CD8-positive, alpha-beta memory T cell (primary cell): Measurements from ENCODE around the gene ARL5A. TPM values are rescaled to one million over a fixed set of nuclear protein-coding genes. Genes with fewer than 3 reads are reported as not detected.
"Not testable (repeated sequence)": the region's sequence is repeated elsewhere in the genome, so short reads cannot be mapped to it uniquely, and the experiment has no call there.

Experiments
- CTCF ChIA-PET: fragments of 350-600 bp; sonication (Branson Sonifier 250); formaldehyde crosslinking; loops from one replicate; lab custom pipeline; 2021; ENCODE audit warnings: antibody characterized with exemption; lab: Charles Lee
- POLR2A ChIA-PET: fragments of 350-600 bp; sonication (Branson Sonifier 250); formaldehyde crosslinking; loops from one replicate; lab custom pipeline; 2021; ENCODE audit warnings: antibody characterized with exemption; lab: Charles Lee
- DNase-seq, 5 donors: peaks; one replicate each; pipeline versions ENCODE4 v3.0.0 to v3.0.0-alpha.2; 2020 to 2022; ENCODE audit warnings: mixed read lengths in 1 of 5
- H3K27ac ChIP-seq: one replicate; pipeline ENCODE4 v1.7.0; 2013; ENCODE audit warnings: low read depth, mild to moderate bottlenecking, low read length, moderate library complexity
- H3K27me3 ChIP-seq: 2 replicates; pipeline ENCODE4 v1.7.0; 2013; ENCODE audit warnings: low read length, mild to moderate bottlenecking; ENCODE audit not compliant: insufficient read depth, poor library complexity, severe bottlenecking
- H3K36me3 ChIP-seq: 2 replicates; pipeline ENCODE4 v1.7.0; 2013; ENCODE audit warnings: mild to moderate bottlenecking, low read length, moderate library complexity; ENCODE audit not compliant: insufficient read depth
- H3K4me1 ChIP-seq: 2 replicates; pipeline ENCODE4 v1.7.0; 2013; ENCODE audit warnings: mild to moderate bottlenecking, low read length, moderate library complexity; ENCODE audit not compliant: insufficient read depth
- H3K4me3 ChIP-seq: 2 replicates; pipeline ENCODE4 v1.7.0; 2013; ENCODE audit warnings: mild to moderate bottlenecking, low read length
- H3K9me3 ChIP-seq: 2 replicates; pipeline ENCODE4 v1.7.0; 2013; ENCODE audit warnings: mild to moderate bottlenecking, low read length
- H3K27ac Mint-ChIP-seq, 8 donors: one replicate each; pipeline ENCODE4 v1.8.0; 2020 to 2021; ENCODE audit warnings: mixed read lengths in 8 of 8, mild to moderate bottlenecking in 6 of 8, inconsistent platforms in 3 of 8, moderate library complexity in 3 of 8
- H3K27me3 Mint-ChIP-seq, 2 donors: one replicate each; pipeline ENCODE4 v1.8.0; 2020 to 2021; ENCODE audit warnings: mixed read lengths in 2 of 2, mild to moderate bottlenecking in 1 of 2, moderate library complexity in 1 of 2
- H3K36me3 Mint-ChIP-seq, 3 donors: one replicate each; pipeline ENCODE4 v1.8.0; 2020 to 2021; ENCODE audit warnings: mixed read lengths in 3 of 3, inconsistent platforms in 1 of 3, mild to moderate bottlenecking in 1 of 3
- H3K4me1 Mint-ChIP-seq, 3 donors: one replicate each; pipeline ENCODE4 v1.8.0; 2020 to 2021; ENCODE audit warnings: mixed read lengths in 3 of 3, inconsistent platforms in 1 of 3, mild to moderate bottlenecking in 1 of 3
- H3K4me3 Mint-ChIP-seq, 7 donors: one replicate each; pipeline ENCODE4 v1.8.0; 2020 to 2021; ENCODE audit warnings: mixed read lengths in 7 of 7, mild to moderate bottlenecking in 6 of 7, moderate library complexity in 4 of 7, inconsistent platforms in 2 of 7
- H3K9me3 Mint-ChIP-seq, 5 donors: one replicate each; pipeline ENCODE4 v1.8.0; 2020 to 2022; ENCODE audit warnings: mixed read lengths in 5 of 5, mild to moderate bottlenecking in 3 of 5, moderate library complexity in 2 of 5, inconsistent platforms in 1 of 5
- polyA plus RNA-seq: library from polyadenylated mRNA; unstranded; fragments of 300-500 nt; fragmentation: Illumina TruSeq; gene quantifications from one replicate; pipeline ENCODE4 v1.2.3, GENCODE V29; 2021
- total RNA-seq, 2 experiments: library from RNA; stranded (reverse); gene quantifications; one replicate each; pipeline ENCODE4 v1.2.3, GENCODE V29; 2021

ARL5A gene, protein sequence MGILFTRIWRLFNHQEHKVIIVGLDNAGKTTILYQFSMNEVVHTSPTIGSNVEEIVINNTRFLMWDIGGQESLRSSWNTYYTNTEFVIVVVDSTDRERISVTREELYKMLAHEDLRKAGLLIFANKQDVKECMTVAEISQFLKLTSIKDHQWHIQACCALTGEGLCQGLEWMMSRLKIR
- total RNA-seq (10 to 100 TPM; 58.4 to 67.6 TPM), polyA plus RNA-seq (73.8 TPM)

DNA sequence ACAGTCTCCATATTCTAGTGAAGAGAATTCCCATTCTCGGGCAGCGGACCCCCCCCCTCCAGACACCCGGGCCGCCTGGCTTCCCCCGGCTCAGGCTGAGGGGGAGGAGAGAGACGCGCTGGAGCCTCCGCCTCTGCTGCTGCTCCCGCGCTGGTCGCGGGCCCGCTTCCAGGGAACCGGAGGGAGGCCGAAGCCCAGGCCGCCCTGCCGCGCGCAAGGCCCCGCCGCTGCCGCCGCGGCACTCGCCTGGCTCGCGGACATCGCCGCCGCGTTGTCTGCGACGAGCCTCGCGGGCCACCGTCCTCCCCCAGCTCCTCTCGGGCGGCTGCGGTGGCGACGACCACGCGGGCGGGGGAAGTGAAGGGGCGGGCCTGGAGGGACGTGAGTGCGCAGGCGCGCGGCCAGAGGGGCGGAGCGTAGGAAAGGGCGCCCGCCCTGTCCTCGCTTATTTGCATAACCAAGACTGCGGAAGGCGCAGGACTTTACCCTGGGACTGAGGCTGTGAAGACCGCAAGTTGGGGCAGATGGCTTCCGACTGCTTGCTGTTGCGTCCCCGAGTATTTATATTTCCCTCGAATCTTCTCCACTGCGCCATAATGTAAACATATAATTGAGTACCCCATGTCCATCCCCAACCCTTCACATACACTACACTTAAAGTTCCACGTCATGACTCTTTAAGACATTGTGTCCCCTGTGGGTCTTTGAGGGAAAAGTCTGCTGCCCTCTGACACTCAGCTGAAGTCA lies at the start of gene ARL5A:
Gene ARL5A, minus strand, starts transcription at position 279 of the 747 bp plus-strand sequence. Its CDS starts 245 bp downstream, at position 34.
- Mint-ChIP-seq H3K4me1 (peaks cover 47 to 52% (median 51%) of the 10 kb centered on the region in 3 donors), H3K27ac (peak within 1 kb of the TSS; percentile 78 to 95 (median 92)), H3K27me3 (peaks cover 0 to 3% of the 10 kb centered on the region in 2 donors), H3K4me3 (peak within 1 kb of the TSS; percentile 82 to 97 (median 88)), H3K9me3 (no peaks in the 10 kb centered on the region), H3K36me3 (peaks cover 0 to 9% (median 0%) of the 10 kb centered on the region in 3 donors)
- Histone ChIP-seq H3K27me3 (no peaks in the 10 kb centered on the region), H3K4me1 (peaks cover 32% of the 10 kb centered on the region), H3K36me3 (no peaks in the 10 kb centered on the region), H3K27ac (peak within 1 kb of the TSS; percentile 52), H3K4me3 (peak within 1 kb of the TSS; percentile 63), H3K9me3 (no peaks in the 10 kb centered on the region)
- POLR2A ChIA-PET: interaction anchor here (0.7 to 1.5 kb wide), 3 partner anchors 9 to 191 kb away, joined by 3 to 5 read pairs (median 4); no protein-coding TSS in a partner anchor
- DNase-seq: peak; percentile 92 to 96 (median 96)
- CTCF ChIA-PET: interaction anchor here (0.9 to 1.4 kb wide), 3 partner anchors 20 to 213 kb away, joined by 3 to 5 read pairs (median 4); no protein-coding TSS in a partner anchor

DNA sequence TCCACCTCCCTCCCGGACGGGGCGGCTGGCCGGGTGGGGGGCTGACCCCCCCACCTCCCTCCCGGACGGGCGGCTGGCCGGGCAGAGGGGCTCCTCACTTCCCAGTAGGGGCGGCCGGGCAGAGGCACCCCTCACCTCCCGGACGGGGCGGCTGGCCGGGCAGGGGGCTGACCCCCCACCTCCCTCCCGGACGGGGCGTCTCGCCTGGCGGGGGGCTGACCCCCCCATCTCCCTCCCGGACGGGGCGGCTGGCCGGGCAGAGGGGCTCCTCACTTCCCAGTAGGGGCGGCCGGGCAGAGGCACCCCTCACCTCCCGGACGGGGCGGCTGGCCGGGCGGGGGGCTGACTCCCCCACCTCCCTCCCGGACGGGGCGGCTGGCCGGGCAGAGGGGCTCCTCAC lies 47.4 kb upstream of the ARL5A start:
- H3K27ac Mint-ChIP-seq, H3K27ac ChIP-seq, H3K4me3 ChIP-seq, H3K9me3 ChIP-seq, H3K4me3 Mint-ChIP-seq, H3K4me1 ChIP-seq, CTCF ChIA-PET, DNase-seq, H3K36me3 ChIP-seq, H3K4me1 Mint-ChIP-seq, H3K27me3 ChIP-seq, H3K9me3 Mint-ChIP-seq, H3K36me3 Mint-ChIP-seq, POLR2A ChIA-PET: not testable (repeated sequence)
- H3K27me3 Mint-ChIP-seq: peaks cover 9 to 21% of the 10 kb centered on the region in 2 donors

DNA sequence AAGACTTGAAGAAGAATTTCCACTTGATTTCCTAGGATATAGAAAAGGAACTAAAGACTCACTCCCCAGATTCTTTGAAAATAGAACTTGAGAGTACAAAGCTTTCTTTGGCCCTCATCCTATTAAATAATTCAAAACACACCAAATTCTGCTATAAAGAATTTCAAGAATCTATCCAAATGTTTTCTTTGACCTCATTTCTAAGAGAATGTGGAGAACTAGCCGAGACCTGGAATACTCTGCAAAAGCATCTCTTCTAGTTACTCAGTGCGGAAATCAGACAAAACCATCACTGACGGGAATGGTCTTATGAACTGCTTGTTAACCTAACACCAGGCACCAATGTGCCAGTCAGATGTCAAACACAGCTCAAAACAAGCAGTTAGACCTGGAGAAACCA lies 44.2 kb upstream of the ARL5A start:
- Mint-ChIP-seq H3K4me1 (no peaks in the 10 kb centered on the region), H3K4me3 (no peak overlapping the region), H3K36me3 (peaks cover 0 to 3% (median 0%) of the 10 kb centered on the region in 3 donors), H3K27ac (no peak overlapping the region), H3K9me3 (no peaks in the 10 kb centered on the region), H3K27me3 (peaks cover 11 to 42% of the 10 kb centered on the region in 2 donors)
- Histone ChIP-seq H3K27ac (no peak overlapping the region), H3K4me1 (no peaks in the 10 kb centered on the region), H3K27me3 (peaks cover 8% of the 10 kb centered on the region), H3K4me3 (no peak overlapping the region), H3K36me3 (no peaks in the 10 kb centered on the region), H3K9me3 (no peaks in the 10 kb centered on the region)
- ChIA-PET POLR2A (no interaction called here), CTCF (no interaction called here)
- DNase-seq: no peak

DNA sequence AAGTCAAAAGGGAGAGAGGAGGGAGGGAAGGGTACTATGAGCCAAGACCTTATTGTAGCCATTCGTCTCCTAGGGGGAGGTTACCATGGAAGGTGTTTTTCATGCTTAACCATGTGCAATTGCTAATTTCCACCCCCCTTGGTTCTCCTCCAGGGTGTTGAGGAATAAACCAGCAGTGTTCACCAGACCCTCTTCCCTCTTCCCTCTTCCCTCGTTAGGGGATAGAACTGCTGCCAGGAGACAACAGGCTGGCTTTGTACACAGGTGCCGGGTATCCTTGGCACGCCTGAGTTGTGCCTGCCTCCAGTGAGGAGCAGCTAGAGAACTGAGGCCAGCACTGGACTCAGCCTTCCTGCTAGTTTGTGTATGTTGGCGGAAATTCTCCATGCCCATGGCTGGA lies 41.1 kb upstream of the ARL5A start:
- Histone ChIP-seq H3K36me3 (no peaks in the 10 kb centered on the region), H3K27me3 (peaks cover 8% of the 10 kb centered on the region), H3K4me1 (no peaks in the 10 kb centered on the region), H3K4me3 (no peak overlapping the region), H3K9me3 (no peaks in the 10 kb centered on the region), H3K27ac (no peak overlapping the region)
- ChIA-PET POLR2A (no interaction called here), CTCF (no interaction called here)
- Mint-ChIP-seq H3K4me1 (no peaks in the 10 kb centered on the region), H3K4me3 (no peak overlapping the region), H3K36me3 (peaks cover 0 to 3% (median 0%) of the 10 kb centered on the region in 3 donors), H3K27ac (peak overlapping the region in 1 of 8 donors; percentile 58), H3K9me3 (no peaks in the 10 kb centered on the region), H3K27me3 (peaks cover 10 to 60% of the 10 kb centered on the region in 2 donors)
- DNase-seq: no peak

DNA sequence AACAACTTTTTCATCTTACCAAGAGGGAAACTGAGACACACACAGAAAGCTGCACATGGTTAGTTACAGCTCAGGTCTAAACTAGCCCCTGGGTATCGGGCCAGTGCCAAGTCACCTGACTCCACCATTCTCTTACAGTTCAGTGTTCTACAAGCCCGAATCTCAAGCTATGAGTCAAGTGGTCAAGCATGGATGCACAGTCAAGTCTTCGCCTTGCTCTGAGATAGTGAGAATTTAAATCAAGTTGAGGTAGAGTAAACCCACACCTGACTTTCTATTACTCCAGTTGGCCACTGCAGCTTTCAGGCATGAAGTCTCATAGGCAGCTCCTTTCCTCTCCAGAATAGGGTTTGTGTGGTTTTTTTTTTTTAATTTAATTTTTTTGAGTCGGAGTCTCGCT lies 34.5 kb upstream of the ARL5A start:
- ChIA-PET POLR2A (no interaction called here), CTCF (no interaction called here)
- Histone ChIP-seq H3K36me3 (no peaks in the 10 kb centered on the region), H3K27me3 (no peaks in the 10 kb centered on the region), H3K4me1 (no peaks in the 10 kb centered on the region), H3K4me3 (no peak overlapping the region), H3K27ac (no peak overlapping the region), H3K9me3 (no peaks in the 10 kb centered on the region)
- H3K27ac Mint-ChIP-seq: no peak overlapping the region
- no peaks in the 10 kb centered on the region for H3K4me1 Mint-ChIP-seq
- no peak overlapping the region for H3K4me3 Mint-ChIP-seq
- H3K9me3 Mint-ChIP-seq: no peaks in the 10 kb centered on the region
- no peaks in the 10 kb centered on the region for H3K36me3 Mint-ChIP-seq
- H3K27me3 Mint-ChIP-seq: peaks cover 3 to 31% of the 10 kb centered on the region in 2 donors
- no peak for DNase-seq

DNA sequence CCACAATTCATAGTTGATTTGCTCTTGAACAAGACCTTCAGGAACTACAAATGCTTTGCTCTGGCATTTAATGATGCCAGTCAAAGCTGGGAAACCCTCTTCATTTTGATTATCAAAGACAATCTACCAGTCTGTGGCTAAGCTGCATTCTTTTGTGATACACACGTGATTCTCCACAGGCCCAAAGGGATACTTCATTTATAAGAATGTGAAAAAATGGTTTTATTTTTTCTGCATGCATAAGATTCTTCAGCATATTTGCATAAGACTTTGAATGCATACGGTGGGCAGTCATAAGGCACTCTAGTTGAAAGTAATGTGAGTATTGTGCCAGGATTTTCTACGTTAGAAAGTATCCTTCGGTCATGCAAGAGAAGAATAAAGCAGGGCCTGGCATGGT lies 33.0 kb upstream of the ARL5A start:
- no peaks in the 10 kb centered on the region for H3K4me1 Mint-ChIP-seq
- H3K27ac ChIP-seq: no peak overlapping the region
- CTCF ChIA-PET: no interaction called here
- no peak overlapping the region for H3K27ac Mint-ChIP-seq
- H3K27me3 Mint-ChIP-seq: peaks cover 3 to 24% of the 10 kb centered on the region in 2 donors
- no peaks in the 10 kb centered on the region for H3K36me3 ChIP-seq
- no peaks in the 10 kb centered on the region for H3K36me3 Mint-ChIP-seq
- POLR2A ChIA-PET: no interaction called here
- no peaks in the 10 kb centered on the region for H3K9me3 Mint-ChIP-seq
- H3K9me3 ChIP-seq: no peaks in the 10 kb centered on the region
- no peak overlapping the region for H3K4me3 Mint-ChIP-seq
- no peak overlapping the region for H3K4me3 ChIP-seq
- no peaks in the 10 kb centered on the region for H3K27me3 ChIP-seq
- H3K4me1 ChIP-seq: no peaks in the 10 kb centered on the region
- DNase-seq: no peak

DNA sequence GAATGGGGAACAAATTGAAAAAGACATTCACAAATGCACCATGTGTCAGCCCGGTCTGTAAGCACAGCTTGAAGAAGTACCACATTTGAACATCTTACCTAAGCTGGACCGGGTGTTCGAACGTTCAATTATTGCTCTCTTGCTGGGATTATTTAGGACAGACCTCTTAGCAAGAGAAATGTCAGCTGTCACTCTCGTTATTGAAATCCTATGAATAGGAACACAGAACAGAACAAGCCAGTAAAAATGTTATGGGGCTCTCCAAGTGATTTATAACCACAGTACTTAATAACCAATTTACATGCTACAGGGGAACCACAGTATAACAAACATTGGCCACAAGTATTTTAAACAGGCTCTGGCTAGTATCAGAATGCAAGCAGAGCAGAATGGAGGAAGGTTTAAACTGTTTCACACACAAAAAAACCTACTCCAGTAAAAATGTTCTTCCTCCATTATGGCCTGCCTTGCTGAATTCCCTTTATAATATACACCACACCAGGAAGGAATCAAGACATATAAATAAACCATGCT lies 32.5 kb upstream of the ARL5A start:
- Mint-ChIP-seq H3K9me3 (no peaks in the 10 kb centered on the region), H3K36me3 (no peaks in the 10 kb centered on the region), H3K4me1 (no peaks in the 10 kb centered on the region), H3K27me3 (peaks cover 3 to 21% of the 10 kb centered on the region in 2 donors), H3K27ac (no peak overlapping the region), H3K4me3 (no peak overlapping the region)
- H3K4me1 ChIP-seq: no peaks in the 10 kb centered on the region
- no peak for DNase-seq
- H3K27ac ChIP-seq: no peak overlapping the region
- no peaks in the 10 kb centered on the region for H3K36me3 ChIP-seq
- ChIA-PET POLR2A (no interaction called here), CTCF (no interaction called here)
- H3K27me3 ChIP-seq: no peaks in the 10 kb centered on the region
- no peak overlapping the region for H3K4me3 ChIP-seq
- H3K9me3 ChIP-seq: no peaks in the 10 kb centered on the region

DNA sequence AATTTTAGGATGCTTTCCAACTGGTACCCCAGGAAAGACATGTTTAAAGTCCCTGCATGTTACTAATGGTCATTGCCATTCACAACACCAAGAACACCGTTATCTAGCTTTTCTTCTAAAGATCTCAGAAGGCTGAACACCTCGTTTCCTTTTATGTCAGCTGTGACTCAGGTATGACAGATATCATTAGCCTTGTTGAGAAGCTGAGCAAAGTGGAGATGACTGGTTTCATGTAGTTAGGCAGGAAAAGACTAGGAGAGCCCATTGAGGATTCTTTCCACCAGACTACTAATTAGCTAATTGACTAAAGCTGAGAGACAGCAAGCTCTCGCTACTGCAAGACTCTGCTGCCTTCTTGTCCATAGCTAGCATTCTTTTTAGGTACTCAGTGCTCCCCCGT lies 32.0 kb upstream of the ARL5A start:
- ChIA-PET CTCF (no interaction called here), POLR2A (no interaction called here)
- H3K27me3 Mint-ChIP-seq: peaks cover 3 to 18% of the 10 kb centered on the region in 2 donors
- no peak for DNase-seq
- H3K4me1 ChIP-seq: no peaks in the 10 kb centered on the region
- no peak overlapping the region for H3K4me3 Mint-ChIP-seq
- H3K9me3 ChIP-seq: no peaks in the 10 kb centered on the region
- no peak overlapping the region for H3K4me3 ChIP-seq
- no peak overlapping the region for H3K27ac ChIP-seq
- H3K27me3 ChIP-seq: no peaks in the 10 kb centered on the region
- H3K36me3 ChIP-seq: no peaks in the 10 kb centered on the region
- no peak overlapping the region for H3K27ac Mint-ChIP-seq
- no peaks in the 10 kb centered on the region for H3K36me3 Mint-ChIP-seq
- H3K4me1 Mint-ChIP-seq: no peaks in the 10 kb centered on the region
- no peaks in the 10 kb centered on the region for H3K9me3 Mint-ChIP-seq
